ENCODE data around the gene TLN1. TPM values are rescaled to one million over a fixed set of nuclear protein-coding genes. Genes with fewer than 3 reads are reported as not detected.

Gene TLN1
- total and polyA plus RNA-seq, 10 of the 15 experiments (the other 5 are each of a cell fraction or from before 2014, with no cell fraction given): 11.6 to 305 (median 71.9) TPM

- H3K36me3 ChIP-seq (ENCODE audit: control insufficient read depth in 2 of 2, insufficient read depth in 2 of 2, low read length in 1 of 2): peaks cover 32 to 48% of the 10 kb centered on the region in 2 experiments
- no peak overlapping the region for H2AFZ ChIP-seq (ENCODE audit: control insufficient read depth, low read depth, low read length)
- peak; percentile 97 for FAIRE-seq
- TF ChIP-seq YBX1 (IDR thresholded peaks at IDR 0.05): no peak
- no peak for TF ChIP-seq BRCA1 (IDR thresholded peaks at IDR 0.05; ENCODE audit: low read depth, low read length)
- TF ChIP-seq SMARCA5 (IDR thresholded peaks at IDR 0.05): peak; percentile 50; the same call in 1 of the 2 replicates
- no peak for TF ChIP-seq RFX5 (IDR thresholded peaks at IDR 0.05; ENCODE audit: low read depth, low read length)
- TF ChIP-seq CUX1 (IDR thresholded peaks at IDR 0.05; ENCODE audit: insufficient replicate concordance, low read depth, low read length): no peak
- TF ChIP-seq RAD21 (IDR thresholded peaks at IDR 0.05; ENCODE audit: insufficient read depth, low read depth, low read length): peak; percentile 61
- no peak for TF ChIP-seq IRF4 (IDR thresholded peaks at IDR 0.05; ENCODE audit: low read depth, low read length)
- no peak for TF ChIP-seq MLLT1 (IDR thresholded peaks at IDR 0.05)
- TF ChIP-seq BACH1 (IDR thresholded peaks at IDR 0.05; ENCODE audit: borderline replicate concordance): no peak
- TF ChIP-seq CTCF (IDR thresholded peaks at IDR 0.05 in 2 of 3, conservative IDR thresholded peaks at IDR 0.05 in 1 of 3; ENCODE audit: control insufficient read depth in 2 of 3, extremely low read depth in 1 of 3, insufficient read depth in 1 of 3, low read depth in 3 of 3, low read length in 3 of 3): peak; percentile 78 to 98 (median 97)
These were observed 35.3 kb downstream of the TLN1 start for GRCh38 chr9:35696520-35697215.

More at GRCh38 chr9:35696520-35697215, 35.3 kb downstream of the TLN1 start:
- ChIA-PET CTCF (interaction anchor here (0.6 to 15.2 kb wide), 54 partner anchors 9 to 495 kb away, joined by 3 to 227 read pairs (median 6); partner anchors contain the start of genes ARHGEF39, CA9, CCDC107 and CREB3), RAD21 (ENCODE audit: unreplicated experiment) (interaction anchor here (0.7 to 2.8 kb wide), 27 partner anchors 10 to 186 kb away, joined by 3 to 25 read pairs (median 5); partner anchors contain the start of genes ARHGEF39, CCDC107, CREB3 and RGP1), SMC1A (ENCODE audit: uncharacterized antibody, unreplicated experiment) (interaction anchor here (0.6 to 5.1 kb wide), 26 partner anchors 9 to 185 kb away, joined by 3 to 65 read pairs (median 4); partner anchors contain the start of genes ARHGEF39, CCDC107, GBA2 and HINT2), POLR2A (interaction anchor here (1.0 to 2.2 kb wide), 9 partner anchors 8 to 51 kb away, joined by 3 to 11 read pairs (median 6); partner anchors contain the start of genes ARHGEF39 and TLN1)
- no TSS peak for BruUV-seq (replicated peaks)
- in situ Hi-C loops (cut with MboI) (no loop called here), intact Hi-C loops (cut with micrococcal nuclease; ENCODE audit: unreplicated experiment) (loop anchor here (1.0 kb wide), 2 partner anchors 33 to 92 kb away; no protein-coding TSS in a partner anchor)
- Histone ChIP-seq H3K4me1 (ENCODE audit: control insufficient read depth, insufficient read depth, low read length) (no peaks in the 10 kb centered on the region), H4K20me1 (ENCODE audit: control insufficient read depth, insufficient read depth) (no peaks in the 10 kb centered on the region), H3K27me3 (replicated peaks in 1 of 2; ENCODE audit: control insufficient read depth in 2 of 2, insufficient read depth in 2 of 2, low read length in 1 of 2) (no peaks in the 10 kb centered on the region), H3K9ac (ENCODE audit: control insufficient read depth, insufficient read depth, low read length) (no peak overlapping the region), H3K27ac (ENCODE audit: control insufficient read depth, insufficient read depth) (no peak overlapping the region), H3K79me2 (ENCODE audit: control insufficient read depth, insufficient read depth, low read length) (no peaks in the 10 kb centered on the region), H3K4me3 (no peak overlapping the region), H3K4me2 (ENCODE audit: control insufficient read depth, insufficient read depth) (no peak overlapping the region), H3K9me3 (replicated peaks; ENCODE audit: control insufficient read depth, insufficient read depth, low read length) (no peaks in the 10 kb centered on the region)
- WGBS (ENCODE audit: insufficient coverage, insufficient replicate concordance, low lambda C conversion rate, missing lambda C conversion rate): 32% methylated on average over 9 of the region's 9 CpGs
- DNase-seq (ENCODE audit: low read depth, low spot score): no peak
- peak; percentile 99 for ATAC-seq
